Measurements from ENCODE around the gene TRMT44. TPM values are rescaled to one million over a fixed set of nuclear protein-coding genes. Genes with fewer than 3 reads are reported as not detected.

TRMT44 gene
- total RNA-seq, 1 experiment from 2014 or later, result 17.4 TPM

GRCh38 chr4:8469550-8469949 lies 29.0 kb downstream of the TRMT44 start:
- H3K36me3 ChIP-seq (ENCODE audit: low read depth), result no peaks in the 10 kb centered on the region
- H3F3A ChIP-seq (ENCODE audit: insufficient read depth, low read depth), result peaks cover 17% of the 10 kb centered on the region; the same call in 1 of the 2 replicates

GRCh38 chr4:8470451-8471024 lies 30.0 kb downstream of the TRMT44 start:
- ChIA-PET POLR2A (ENCODE audit: unreplicated experiment) (no interaction called here), CTCF (no interaction called here)

More at GRCh38 chr4:8469550-8469949, 29.0 kb downstream of the TRMT44 start:
- BruUV-seq (replicated peaks), result no TSS peak
- H3K79me2 ChIP-seq (ENCODE audit: low read depth), result no peaks in the 10 kb centered on the region
- peaks cover 15% of the 10 kb centered on the region; the same call in 1 of the 2 replicates for H3K4me1 ChIP-seq (replicated peaks; ENCODE audit: insufficient read depth)
- intact Hi-C loops (cut with micrococcal nuclease; ENCODE audit: unreplicated experiment), result no loop called here
- H3K4me2 ChIP-seq, result no peak overlapping the region
- no peaks in the 10 kb centered on the region for H3K9me2 ChIP-seq (ENCODE audit: insufficient read depth)
- H2AFZ ChIP-seq, result no peak overlapping the region
- no peaks in the 10 kb centered on the region for H4K20me1 ChIP-seq (ENCODE audit: insufficient read depth)
- POLR2A ChIA-PET (ENCODE audit: unreplicated experiment), result no interaction called here
- H3K4me3 ChIP-seq, result no peak overlapping the region
- DNase-seq, result no peak
- TF ChIP-seq EZH2 (IDR thresholded peaks at IDR 0.05; ENCODE audit: low read depth) (no peak), CTCF (conservative IDR thresholded peaks at IDR 0.05) (no peak)
- H3K27me3 ChIP-seq (ENCODE audit: insufficient read depth, low read depth), result no peaks in the 10 kb centered on the region
- no peaks in the 10 kb centered on the region for H3K9me3 ChIP-seq (ENCODE audit: insufficient read depth, low read depth)
- no peak overlapping the region for H3K27ac ChIP-seq
- CTCF ChIA-PET, result no interaction called here

GRCh38 chr4:8471211-8471875 lies 30.8 kb downstream of the TRMT44 start:
- Histone ChIP-seq H3K4me3 (no peak overlapping the region), H3K9me3 (ENCODE audit: insufficient read depth, low read depth) (no peaks in the 10 kb centered on the region), H3K4me1 (replicated peaks; ENCODE audit: insufficient read depth) (peaks cover 15% of the 10 kb centered on the region; the same call in 1 of the 2 replicates), H3K9me2 (ENCODE audit: insufficient read depth) (no peaks in the 10 kb centered on the region), H3K27me3 (ENCODE audit: insufficient read depth, low read depth) (no peaks in the 10 kb centered on the region), H3K27ac (no peak overlapping the region), H2AFZ (no peak overlapping the region), H3K36me3 (ENCODE audit: low read depth) (no peaks in the 10 kb centered on the region), H4K20me1 (ENCODE audit: insufficient read depth) (no peaks in the 10 kb centered on the region), H3K79me2 (ENCODE audit: low read depth) (no peaks in the 10 kb centered on the region), H3K4me2 (no peak overlapping the region), H3F3A (ENCODE audit: insufficient read depth, low read depth) (peaks cover 17% of the 10 kb centered on the region; the same call in 1 of the 2 replicates)
- ChIA-PET CTCF (interaction anchor here (0.6 kb wide), 1 partner anchor 30 kb away, joined by 4 read pairs; no protein-coding TSS in a partner anchor), POLR2A (ENCODE audit: unreplicated experiment) (no interaction called here)
- no TSS peak for BruUV-seq (replicated peaks)
- intact Hi-C loops (cut with micrococcal nuclease; ENCODE audit: unreplicated experiment), result no loop called here
- no peak for DNase-seq
- TF ChIP-seq EZH2 (IDR thresholded peaks at IDR 0.05; ENCODE audit: low read depth), result no peak
- no peak for TF ChIP-seq CTCF (conservative IDR thresholded peaks at IDR 0.05)

More at GRCh38 chr4:8470451-8471024, 30.0 kb downstream of the TRMT44 start:
- DNase-seq, result no peak
- Histone ChIP-seq H3K9me3 (ENCODE audit: insufficient read depth, low read depth) (no peaks in the 10 kb centered on the region), H3F3A (ENCODE audit: insufficient read depth, low read depth) (peaks cover 17% of the 10 kb centered on the region; the same call in 1 of the 2 replicates), H3K27me3 (ENCODE audit: insufficient read depth, low read depth) (no peaks in the 10 kb centered on the region), H4K20me1 (ENCODE audit: insufficient read depth) (no peaks in the 10 kb centered on the region), H3K9me2 (ENCODE audit: insufficient read depth) (no peaks in the 10 kb centered on the region), H3K79me2 (ENCODE audit: low read depth) (no peaks in the 10 kb centered on the region), H3K27ac (no peak overlapping the region), H3K4me3 (no peak overlapping the region), H2AFZ (no peak overlapping the region), H3K4me2 (no peak overlapping the region), H3K36me3 (ENCODE audit: low read depth) (no peaks in the 10 kb centered on the region), H3K4me1 (replicated peaks; ENCODE audit: insufficient read depth) (peaks cover 15% of the 10 kb centered on the region; the same call in 1 of the 2 replicates)
- intact Hi-C loops (cut with micrococcal nuclease; ENCODE audit: unreplicated experiment), result no loop called here
- no TSS peak for BruUV-seq (replicated peaks)
- TF ChIP-seq EZH2 (IDR thresholded peaks at IDR 0.05; ENCODE audit: low read depth), result no peak
- TF ChIP-seq CTCF (conservative IDR thresholded peaks at IDR 0.05), result no peak

Data from PC-9 (cell line).